K562 (cell line): ENCODE measurements around the gene LY6G6F. TPM values are rescaled to one million over a fixed set of nuclear protein-coding genes. Genes with fewer than 3 reads are reported as not detected.
A peak's percentile ranks its signal among the peaks of the same experiment; 100 is the strongest.

Experiments
- EZH2 ChIP-seq: IDR thresholded peaks from 2 replicates; pipeline ENCODE4 v1.6.1; 2012; ENCODE audit warnings: low read depth, mild to moderate bottlenecking, inconsistent platforms, low read length, borderline replicate concordance
- FOSL1 ChIP-seq: fragments of 200-800 bp; sonication (Bioruptor generic); conservative IDR thresholded peaks from 2 replicates; pipeline ENCODE4 v1.6.1; 2016; ENCODE audit warnings: missing genetic modification characterization, missing compliant biosample characterization
- HOXB6 ChIP-seq: fragments of 250-450 bp; sonication (Bioruptor Pico); IDR thresholded peaks from 2 replicates; pipeline ENCODE4 v1.5.1; 2022; ENCODE audit warnings: mild to moderate bottlenecking, borderline replicate concordance
- MEF2A ChIP-seq: IDR thresholded peaks from 2 replicates; pipeline ENCODE4 v1.6.1; 2011; ENCODE audit warnings: low read depth, mild to moderate bottlenecking, low read length, moderate library complexity; ENCODE audit not compliant: control insufficient read depth
- MTA1 ChIP-seq: fragments of 450-650 bp; IDR thresholded peaks from 2 replicates; pipeline ENCODE4 v1.6.1; 2017; ENCODE audit warnings: borderline replicate concordance
- NUFIP1 ChIP-seq: fragments of 450-650 bp; IDR thresholded peaks from 2 replicates; pipeline ENCODE4 v1.6.1; 2018; ENCODE audit not compliant: partially characterized antibody
- PHF21A ChIP-seq: fragments of 450-650 bp; IDR thresholded peaks from 2 replicates; pipeline ENCODE4 v1.6.1; 2017; ENCODE audit warnings: low read depth, borderline replicate concordance
- RAD51 ChIP-seq: fragments of 450-650 bp; IDR thresholded peaks from 2 replicates; pipeline ENCODE4 v1.7.1; 2016; ENCODE audit warnings: low read depth, mild to moderate bottlenecking, borderline replicate concordance
- RBM22 ChIP-seq: fragments of 200-400 bp; formaldehyde crosslinking; IDR thresholded peaks from 2 replicates; pipeline ENCODE4 v1.6.1; 2018; ENCODE audit warnings: low read length, low read depth; ENCODE audit not compliant: poor library complexity, severe bottlenecking
- TBL1XR1 ChIP-seq, 2 experiments: IDR thresholded peaks; 2 replicates each; pipeline ENCODE4 v1.6.1; 2012; ENCODE audit warnings: improper control_type of control experiment in 2 of 2, low read length in 2 of 2, mild to moderate bottlenecking in 1 of 2
- TOE1 ChIP-seq, 2 experiments: fragments of 450-650 bp in 1 of 2; sonication (generic) in 1 of 2; formaldehyde crosslinking in 1 of 2; IDR thresholded peaks; 2 replicates each; pipeline versions ENCODE4 v1.7.1 to v1.8.0; 2016 to 2022; ENCODE audit warnings: borderline replicate concordance in 2 of 2, mild to moderate bottlenecking in 2 of 2, antibody characterized with exemption in 1 of 2, inconsistent platforms in 1 of 2, low read depth in 1 of 2, missing genetic modification reagents in 1 of 2, moderate library complexity in 1 of 2
- ZKSCAN1 ChIP-seq: fragments of 150-350 bp; IDR thresholded peaks from 2 replicates; pipeline ENCODE4 v1.6.1; 2016; ENCODE audit warnings: low read depth, low read length
- ZMIZ1 ChIP-seq, 2 experiments: fragments of 150-350 bp in 1 of 2; IDR thresholded peaks; 2 replicates each; pipeline ENCODE4 v1.6.1; 2012 to 2016; ENCODE audit warnings: low read depth in 2 of 2, low read length in 2 of 2, mild to moderate bottlenecking in 1 of 2, moderate library complexity in 1 of 2
- ZNF263 ChIP-seq: sonication (generic); formaldehyde crosslinking; IDR thresholded peaks from 2 replicates; pipeline ENCODE4 v1.8.0; 2022; ENCODE audit warnings: mild to moderate bottlenecking, missing genetic modification reagents, borderline replicate concordance
- ZNF644 ChIP-seq: fragments of 200-800 bp; sonication (Bioruptor generic); IDR thresholded peaks from 2 replicates; pipeline ENCODE4 v1.6.1; 2016; ENCODE audit warnings: low read depth, missing genetic modification characterization, missing compliant biosample characterization
- ZNF75A ChIP-seq: fragments of 450-650 bp; formaldehyde crosslinking; IDR thresholded peaks from 2 replicates; pipeline ENCODE4 v1.4.0; 2020; ENCODE audit warnings: mild to moderate bottlenecking
- polyA plus RNA-seq, 8 experiments: library from polyadenylated mRNA; depleted of rRNA in 4 of 8; stranded (reverse) in 5 of 8; unstranded in 3 of 8; fragments of >200 nt; fragmentation: Nextera tagmentation in 2 of 8; fragmentation: Illumina TruSeq in 1 of 8; extraction: Ambion mirVana in 2 of 8; extraction: Trizol in 1 of 8; gene quantifications; 2 replicates each; pipeline versions ENCODE4 v1.2.1 to v1.2.3, GENCODE V29; 2011 to 2014; ENCODE audit warnings: inconsistent platforms in 1 of 8, missing spikeins in 1 of 8
- total RNA-seq, 7 experiments: library from RNA; depleted of rRNA in 6 of 7; stranded (reverse); fragments of >200 nt in 6 of 7; fragmentation: Illumina TruSeq in 2 of 7; extraction: Trizol in 2 of 7; gene quantifications; 2 replicates each; pipeline versions ENCODE4 v1.2.1 to v1.2.3, GENCODE V29; 2011 to 2021; ENCODE audit warnings: low replicate concordance in 1 of 7
- TF ChIP-seq, protein P1 (sequence below): fragments of 450-650 bp; conservative IDR thresholded peaks from 2 replicates; pipeline ENCODE4 v1.6.1; 2016; ENCODE audit warnings: missing genetic modification characterization, low read depth, mild to moderate bottlenecking, missing compliant biosample characterization, moderate library complexity
- TF ChIP-seq, protein P2 (sequence below), 2 experiments: fragments of 450-650 bp in 1 of 2; sonication (generic) in 1 of 2; formaldehyde crosslinking in 1 of 2; IDR thresholded peaks in 1 of 2; conservative IDR thresholded peaks in 1 of 2; 2 replicates each; pipeline versions ENCODE4 v1.6.1 to v1.8.1; 2016 to 2023; ENCODE audit warnings: mild to moderate bottlenecking in 2 of 2, moderate library complexity in 2 of 2, inconsistent platforms in 1 of 2, missing genetic modification reagents in 1 of 2
- TF ChIP-seq, protein P3 (sequence below): sonication (generic); formaldehyde crosslinking; IDR thresholded peaks from 2 replicates; pipeline ENCODE4 v1.8.0; 2022; ENCODE audit warnings: mild to moderate bottlenecking, missing genetic modification reagents

Gene LY6G6F
- total and polyA plus RNA-seq, 9 of the 15 experiments (the other 6 are each of a cell fraction or from before 2014, with no cell fraction given): 0.14 to 0.50 (median 0.28) TPM; not detected in 2

DNA sequence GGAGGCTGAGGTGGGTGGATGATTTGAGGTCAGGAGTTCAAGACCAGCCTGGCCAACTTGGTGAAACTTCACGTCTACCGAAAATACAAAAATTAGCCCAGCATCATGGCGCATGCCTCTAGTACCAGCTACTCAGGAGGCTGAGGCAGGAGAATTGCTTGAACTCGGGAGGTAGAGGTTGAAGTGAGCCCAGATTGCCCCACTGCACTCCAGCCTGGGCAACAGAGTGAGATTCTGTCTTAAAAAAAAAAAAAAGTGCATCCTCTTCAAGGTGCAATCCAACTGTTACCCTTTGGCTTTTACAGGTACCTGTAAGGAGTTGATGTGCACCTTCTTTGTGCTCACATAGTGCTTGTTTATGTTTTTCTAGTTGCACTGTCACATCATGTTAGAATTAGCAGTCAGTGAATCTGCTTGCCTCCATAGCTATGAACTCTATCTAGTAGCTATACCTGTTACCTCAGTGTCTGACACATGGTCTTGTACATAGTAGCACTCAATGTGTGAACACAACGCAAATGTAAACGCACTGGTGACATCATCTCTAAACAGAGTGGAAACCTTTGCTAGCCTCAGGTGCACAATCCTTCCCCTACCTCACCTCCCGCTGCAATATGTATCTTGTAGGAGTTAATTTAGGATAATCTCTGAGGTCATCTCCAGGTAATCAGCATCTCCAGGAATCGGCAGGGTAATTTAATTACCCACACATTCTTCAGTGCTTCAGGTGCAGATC, 42.8 kb downstream of the LY6G6F start (continued):
- no peak for TF ChIP-seq HOXB6 (CRISPR knock-in tag)
- TF ChIP-seq ZMIZ1 (IDR thresholded peaks at IDR 0.05; ENCODE audit: low read depth in 2 of 2, low read length in 2 of 2): no peak
- no peak for TF ChIP-seq TBL1XR1 (IDR thresholded peaks at IDR 0.05; ENCODE audit: low read length in 2 of 2)
- TF ChIP-seq, protein P1, sequence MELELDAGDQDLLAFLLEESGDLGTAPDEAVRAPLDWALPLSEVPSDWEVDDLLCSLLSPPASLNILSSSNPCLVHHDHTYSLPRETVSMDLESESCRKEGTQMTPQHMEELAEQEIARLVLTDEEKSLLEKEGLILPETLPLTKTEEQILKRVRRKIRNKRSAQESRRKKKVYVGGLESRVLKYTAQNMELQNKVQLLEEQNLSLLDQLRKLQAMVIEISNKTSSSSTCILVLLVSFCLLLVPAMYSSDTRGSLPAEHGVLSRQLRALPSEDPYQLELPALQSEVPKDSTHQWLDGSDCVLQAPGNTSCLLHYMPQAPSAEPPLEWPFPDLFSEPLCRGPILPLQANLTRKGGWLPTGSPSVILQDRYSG (tag): no peak
- no peak for TF ChIP-seq RBM22
- no peak for TF ChIP-seq PHF21A
- no peak for TF ChIP-seq RAD51
- no peak for TF ChIP-seq NUFIP1
- no peak for TF ChIP-seq ZKSCAN1
- TF ChIP-seq ZNF75A (CRISPR knock-in tag): no peak
- TF ChIP-seq TOE1 (IDR thresholded peaks at IDR 0.05; ENCODE audit: borderline replicate concordance): no peak
- TF ChIP-seq TOE1 (CRISPR knock-in tag; IDR thresholded peaks at IDR 0.05; ENCODE audit: borderline replicate concordance, low read depth): peak; percentile 76; the same call in 1 of the 2 replicates
- TF ChIP-seq MEF2A: no peak
- TF ChIP-seq ZNF644 (tag): no peak
- no peak for TF ChIP-seq FOSL1 (tag)
- TF ChIP-seq MTA1: no peak
- TF ChIP-seq EZH2: no peak
- TF ChIP-seq, protein P2, sequence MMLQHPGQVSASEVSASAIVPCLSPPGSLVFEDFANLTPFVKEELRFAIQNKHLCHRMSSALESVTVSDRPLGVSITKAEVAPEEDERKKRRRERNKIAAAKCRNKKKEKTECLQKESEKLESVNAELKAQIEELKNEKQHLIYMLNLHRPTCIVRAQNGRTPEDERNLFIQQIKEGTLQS (IDR thresholded peaks at IDR 0.05): peak; percentile 81
- TF ChIP-seq, protein P2 (CRISPR knock-in tag; conservative IDR thresholded peaks at IDR 0.05): no peak
- TF ChIP-seq ZNF263 (CRISPR knock-in tag): 0 out of 2 replicates have a peak, but pooled peaks have one; percentile 6
- TF ChIP-seq, protein P3, sequence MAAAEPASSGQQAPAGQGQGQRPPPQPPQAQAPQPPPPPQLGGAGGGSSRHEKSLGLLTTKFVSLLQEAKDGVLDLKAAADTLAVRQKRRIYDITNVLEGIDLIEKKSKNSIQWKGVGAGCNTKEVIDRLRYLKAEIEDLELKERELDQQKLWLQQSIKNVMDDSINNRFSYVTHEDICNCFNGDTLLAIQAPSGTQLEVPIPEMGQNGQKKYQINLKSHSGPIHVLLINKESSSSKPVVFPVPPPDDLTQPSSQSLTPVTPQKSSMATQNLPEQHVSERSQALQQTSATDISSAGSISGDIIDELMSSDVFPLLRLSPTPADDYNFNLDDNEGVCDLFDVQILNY (CRISPR knock-in tag): peak; percentile 65; the same call in 1 of the 2 replicates
